Mesenchymal stem cell (in vitro differentiated cells and primary cell): ENCODE results near the gene G6PC1. TPM values are rescaled to one million over a fixed set of nuclear protein-coding genes. Genes with fewer than 3 reads are reported as not detected.
"Not testable (repeated sequence)": the region's sequence is repeated elsewhere in the genome, so short reads cannot be mapped to it uniquely, and the experiment has no call there.

Source experiments
- DNase-seq: peaks from one replicate; pipeline ENCODE4 v3.0.0-alpha.2; 2013
- H2AFZ ChIP-seq: one replicate; pipeline ENCODE4 v1.6.1; 2013; ENCODE audit warnings: low read depth, mild to moderate bottlenecking, control low read depth, inconsistent platforms, low read length, moderate library complexity
- H2AK5ac ChIP-seq: 2 replicates; pipeline ENCODE4 v1.6.1; 2013; ENCODE audit warnings: low read length, moderate library complexity, mild to moderate bottlenecking, inconsistent platforms; ENCODE audit not compliant: severe bottlenecking
- H2BK120ac ChIP-seq: one replicate; pipeline ENCODE4 v1.6.1; 2013; ENCODE audit warnings: low read depth, mild to moderate bottlenecking, inconsistent platforms, low read length, moderate library complexity
- H2BK12ac ChIP-seq, 2 experiments: one replicate each; pipeline ENCODE4 v1.6.1; 2013; ENCODE audit warnings: inconsistent platforms in 2 of 2, low read length in 2 of 2, mild to moderate bottlenecking in 2 of 2, moderate library complexity in 2 of 2, control low read depth in 1 of 2
- H2BK15ac ChIP-seq: one replicate; pipeline ENCODE4 v1.6.1; 2013; ENCODE audit warnings: mild to moderate bottlenecking, low read depth, inconsistent platforms; ENCODE audit not compliant: poor library complexity, severe bottlenecking
- H2BK5ac ChIP-seq: 2 replicates; pipeline ENCODE4 v1.6.1; 2013; ENCODE audit warnings: low read depth, mild to moderate bottlenecking, low read length, control low read depth, inconsistent platforms; ENCODE audit not compliant: poor library complexity, severe bottlenecking
- H3K14ac ChIP-seq, 2 experiments: one replicate each; pipeline ENCODE4 v1.6.1; 2013; ENCODE audit warnings: inconsistent platforms in 2 of 2, low read length in 2 of 2, control low read depth in 1 of 2, mild to moderate bottlenecking in 1 of 2, moderate library complexity in 1 of 2
- H3K18ac ChIP-seq, 2 experiments: one replicate each; pipeline ENCODE4 v1.6.1; 2013; ENCODE audit warnings: inconsistent platforms in 2 of 2, low read length in 2 of 2, control low read depth in 1 of 2, low read depth in 1 of 2, mild to moderate bottlenecking in 1 of 2
- H3K23ac ChIP-seq, 2 experiments: one replicate each; pipeline ENCODE4 v1.6.1; 2013; ENCODE audit warnings: inconsistent platforms in 2 of 2, low read length in 2 of 2, mild to moderate bottlenecking in 2 of 2, moderate library complexity in 2 of 2, control low read depth in 1 of 2
- H3K27ac ChIP-seq: 2 replicates; pipeline ENCODE4 v1.5.1; 2013; ENCODE audit warnings: mild to moderate bottlenecking, moderate library complexity, low read length, control low read depth, inconsistent platforms; ENCODE audit not compliant: poor library complexity, severe bottlenecking
- H3K27me3 ChIP-seq, 2 experiments: 2 replicates each; pipeline versions ENCODE4 v1.6.1 to v1.7.0; 2013; ENCODE audit warnings: low read length in 2 of 2, mild to moderate bottlenecking in 2 of 2, moderate library complexity in 2 of 2, control low read depth in 1 of 2, inconsistent platforms in 1 of 2; ENCODE audit not compliant: control insufficient read depth in 1 of 2, insufficient read depth in 1 of 2
- H3K36me3 ChIP-seq, 2 experiments: 2 replicates each; pipeline versions ENCODE4 v1.6.1 to v1.7.0; 2013; ENCODE audit warnings: low read length in 2 of 2, control low read depth in 1 of 2, inconsistent platforms in 1 of 2, low read depth in 1 of 2, mild to moderate bottlenecking in 1 of 2; ENCODE audit not compliant: insufficient read depth in 2 of 2, control insufficient read depth in 1 of 2
- H3K4ac ChIP-seq, 2 experiments: one replicate each; pipeline ENCODE4 v1.6.1; 2013; ENCODE audit warnings: inconsistent platforms in 2 of 2, low read length in 2 of 2, mild to moderate bottlenecking in 2 of 2, moderate library complexity in 2 of 2, control low read depth in 1 of 2, low read depth in 1 of 2
- H3K4me1 ChIP-seq: 2 replicates; pipeline ENCODE4 v1.6.1; 2013; ENCODE audit warnings: low read depth, low read length, control low read depth; ENCODE audit not compliant: control insufficient read depth, insufficient read depth
- H3K4me2 ChIP-seq: 2 replicates; pipeline ENCODE4 v1.6.1; 2013; ENCODE audit warnings: low read length, mild to moderate bottlenecking, inconsistent platforms; ENCODE audit not compliant: poor library complexity, severe bottlenecking
- H3K4me3 ChIP-seq, 2 experiments: 2 replicates each; pipeline versions ENCODE4 v1.5.1 to v1.7.0; 2013; ENCODE audit warnings: low read length in 2 of 2, mild to moderate bottlenecking in 2 of 2, control low read depth in 1 of 2, low read depth in 1 of 2; ENCODE audit not compliant: insufficient read depth in 1 of 2
- H3K79me1 ChIP-seq: replicated peaks from 2 replicates; pipeline ENCODE4 v1.6.1; 2013; ENCODE audit warnings: mild to moderate bottlenecking, control low read depth, low read length, inconsistent platforms; ENCODE audit not compliant: poor library complexity, severe bottlenecking
- H3K9ac ChIP-seq: 2 replicates; pipeline ENCODE4 v1.7.0; 2013; ENCODE audit warnings: mild to moderate bottlenecking, low read length, moderate library complexity
- H3K9me3 ChIP-seq: 2 replicates; pipeline ENCODE4 v1.7.0; 2013; ENCODE audit warnings: mild to moderate bottlenecking, low read length; ENCODE audit not compliant: control insufficient read depth
- H4K8ac ChIP-seq: one replicate; pipeline ENCODE4 v1.6.1; 2013; ENCODE audit warnings: inconsistent platforms, mild to moderate bottlenecking, low read length, moderate library complexity
- H4K91ac ChIP-seq: one replicate; pipeline ENCODE4 v1.6.1; 2013; ENCODE audit warnings: mild to moderate bottlenecking, low read length, inconsistent platforms
- WGBS: methylation state at CpG from one replicate; pipeline ENCODE4 v1.1.7; 2013; ENCODE audit warnings: mixed read lengths; 5-methylcytosine and 5-hydroxymethylcytosine counted together
- polyA plus RNA-seq, 2 experiments: library from polyadenylated mRNA; stranded (reverse); fragments of 200-250 nt; gene quantifications; one replicate each; pipeline ENCODE4 v1.2.3, GENCODE V29; 2013

G6PC1 gene
- not detected for polyA plus RNA-seq (2013, experiment 1 of 2)
- not detected for polyA plus RNA-seq (2013, experiment 2 of 2)

GRCh38 chr17:42900460-42901331 lies at the start of gene G6PC1:
Gene G6PC1 (plus strand): TSS chr17:42900799. CDS start chr17:42900877, 78 bp downstream.
- H2AK5ac ChIP-seq, result no peak within 1 kb of the TSS
- H3K36me3 ChIP-seq, result no peaks in the 10 kb centered on the region
- no peak within 1 kb of the TSS for H3K14ac ChIP-seq
- no peak within 1 kb of the TSS for H2BK5ac ChIP-seq
- H2BK12ac ChIP-seq, result no peak within 1 kb of the TSS
- no peak within 1 kb of the TSS for H3K4me3 ChIP-seq
- no peaks in the 10 kb centered on the region for H3K79me1 ChIP-seq
- H3K4ac ChIP-seq, result no peak within 1 kb of the TSS
- no peak within 1 kb of the TSS for H3K18ac ChIP-seq
- H3K27ac ChIP-seq, result no peak within 1 kb of the TSS
- H4K91ac ChIP-seq, result no peak within 1 kb of the TSS
- DNase-seq, result no peak
- H4K8ac ChIP-seq, result no peak within 1 kb of the TSS
- no peak within 1 kb of the TSS for H3K23ac ChIP-seq
- no peak within 1 kb of the TSS for H3K9ac ChIP-seq
- peaks cover 2% of the 10 kb centered on the region for H3K4me1 ChIP-seq
- no peak within 1 kb of the TSS for H2BK15ac ChIP-seq
- no peak within 1 kb of the TSS for H2AFZ ChIP-seq
- no peaks in the 10 kb centered on the region for H3K9me3 ChIP-seq
- peaks cover 17 to 38% of the 10 kb centered on the region in 2 experiments for H3K27me3 ChIP-seq
- 72% methylated on average over 9 of the region's 12 CpGs for WGBS
- no peak within 1 kb of the TSS for H3K4me2 ChIP-seq
- H2BK120ac ChIP-seq, result no peak within 1 kb of the TSS

GRCh38 chr17:42850954-42851353 lies 49.6 kb upstream of the G6PC1 start, which contains the start of gene AOC3:
Gene AOC3 (plus strand): TSS chr17:42851199. CDS start chr17:42851344, 145 bp downstream.
- DNase-seq, result no peak
- 71% methylated on average over 9 of the region's 9 CpGs for WGBS
- Histone ChIP-seq H2BK120ac (no peak within 1 kb of the TSS), H4K91ac (no peak within 1 kb of the TSS), H2BK5ac (no peak within 1 kb of the TSS), H3K9ac (no peak within 1 kb of the TSS), H2AK5ac (no peak within 1 kb of the TSS), H2AFZ (no peak within 1 kb of the TSS), H3K4me2 (no peak within 1 kb of the TSS), H2BK15ac (no peak within 1 kb of the TSS), H3K18ac (no peak within 1 kb of the TSS), H2BK12ac (no peak within 1 kb of the TSS), H3K4ac (no peak within 1 kb of the TSS), H3K4me3 (no peak within 1 kb of the TSS), H3K4me1 (peaks cover 11% of the 10 kb centered on the region), H3K23ac (peak within 1 kb of the TSS in 1 of 2 experiments; percentile 28), H4K8ac (no peak within 1 kb of the TSS), H3K27me3 (peaks cover 13 to 27% of the 10 kb centered on the region in 2 experiments), H3K14ac (no peak within 1 kb of the TSS), H3K36me3 (peaks cover 0 to 7% of the 10 kb centered on the region in 2 experiments), H3K9me3 (no peaks in the 10 kb centered on the region), H3K79me1 (no peaks in the 10 kb centered on the region), H3K27ac (no peak within 1 kb of the TSS)

DNA sequence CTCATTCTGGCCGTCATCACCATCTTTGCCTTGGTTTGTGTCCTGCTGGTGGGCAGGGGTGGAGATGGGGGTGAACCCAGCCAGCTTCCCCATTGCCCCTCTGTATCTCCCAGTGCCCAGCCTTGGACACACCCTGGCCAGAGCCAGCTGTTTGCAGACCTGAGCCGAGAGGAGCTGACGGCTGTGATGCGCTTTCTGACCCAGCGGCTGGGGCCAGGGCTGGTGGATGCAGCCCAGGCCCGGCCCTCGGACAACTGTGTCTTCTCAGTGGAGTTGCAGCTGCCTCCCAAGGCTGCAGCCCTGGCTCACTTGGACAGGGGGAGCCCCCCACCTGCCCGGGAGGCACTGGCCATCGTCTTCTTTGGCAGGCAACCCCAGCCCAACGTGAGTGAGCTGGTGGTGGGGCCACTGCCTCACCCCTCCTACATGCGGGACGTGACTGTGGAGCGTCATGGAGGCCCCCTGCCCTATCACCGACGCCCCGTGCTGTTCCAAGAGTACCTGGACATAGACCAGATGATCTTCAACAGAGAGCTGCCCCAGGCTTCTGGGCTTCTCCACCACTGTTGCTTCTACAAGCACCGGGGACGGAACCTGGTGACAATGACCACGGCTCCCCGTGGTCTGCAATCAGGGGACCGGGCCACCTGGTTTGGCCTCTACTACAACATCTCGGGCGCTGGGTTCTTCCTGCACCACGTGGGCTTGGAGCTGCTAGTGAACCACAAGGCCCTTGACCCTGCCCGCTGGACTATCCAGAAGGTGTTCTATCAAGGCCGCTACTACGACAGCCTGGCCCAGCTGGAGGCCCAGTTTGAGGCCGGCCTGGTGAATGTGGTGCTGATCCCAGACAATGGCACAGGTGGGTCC lies 49.0 kb upstream of the G6PC1 start:
- not testable (repeated sequence) for H3K79me1 ChIP-seq, H4K8ac ChIP-seq, H3K14ac ChIP-seq, H2AK5ac ChIP-seq, H2BK120ac ChIP-seq, H3K9me3 ChIP-seq, H3K23ac ChIP-seq, H3K4me2 ChIP-seq, H3K18ac ChIP-seq, H4K91ac ChIP-seq, H2BK5ac ChIP-seq, H2AFZ ChIP-seq, H3K9ac ChIP-seq, H3K27ac ChIP-seq, H2BK12ac ChIP-seq, DNase-seq, H3K36me3 ChIP-seq, H3K4ac ChIP-seq, H3K4me3 ChIP-seq, H2BK15ac ChIP-seq
- Histone ChIP-seq H3K4me1 (peaks cover 11% of the 10 kb centered on the region), H3K27me3 (peaks cover 13 to 27% of the 10 kb centered on the region in 2 experiments)
- WGBS, result 94% methylated on average over 12 of the region's 28 CpGs

DNA sequence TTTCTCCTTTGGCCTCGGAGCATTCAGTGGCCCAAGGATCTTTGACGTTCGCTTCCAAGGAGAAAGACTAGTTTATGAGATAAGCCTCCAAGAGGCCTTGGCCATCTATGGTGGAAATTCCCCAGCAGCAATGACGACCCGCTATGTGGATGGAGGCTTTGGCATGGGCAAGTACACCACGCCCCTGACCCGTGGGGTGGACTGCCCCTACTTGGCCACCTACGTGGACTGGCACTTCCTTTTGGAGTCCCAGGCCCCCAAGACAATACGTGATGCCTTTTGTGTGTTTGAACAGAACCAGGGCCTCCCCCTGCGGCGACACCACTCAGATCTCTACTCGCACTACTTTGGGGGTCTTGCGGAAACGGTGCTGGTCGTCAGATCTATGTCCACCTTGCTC lies 48.2 kb upstream of the G6PC1 start:
- H2AK5ac ChIP-seq, result no peak overlapping the region
- no peak overlapping the region for H2BK12ac ChIP-seq
- no peak overlapping the region for H3K18ac ChIP-seq
- H3K36me3 ChIP-seq, result no peaks in the 10 kb centered on the region
- no peak overlapping the region for H3K4ac ChIP-seq
- WGBS, result 90% methylated on average over 15 of the region's 15 CpGs
- H3K4me3 ChIP-seq, result no peak overlapping the region
- no peak overlapping the region for H3K23ac ChIP-seq
- no peak overlapping the region for H2BK5ac ChIP-seq
- H2AFZ ChIP-seq, result no peak overlapping the region
- no peak overlapping the region for H3K14ac ChIP-seq
- H4K8ac ChIP-seq, result no peak overlapping the region
- H2BK120ac ChIP-seq, result no peak overlapping the region
- no peak overlapping the region for H3K9ac ChIP-seq
- no peak for DNase-seq
- H3K27me3 ChIP-seq, result peaks cover 13 to 31% of the 10 kb centered on the region in 2 experiments
- no peaks in the 10 kb centered on the region for H3K9me3 ChIP-seq
- no peak overlapping the region for H3K27ac ChIP-seq
- peaks cover 11% of the 10 kb centered on the region for H3K4me1 ChIP-seq
- H3K4me2 ChIP-seq, result no peak overlapping the region
- no peaks in the 10 kb centered on the region for H3K79me1 ChIP-seq
- no peak overlapping the region for H4K91ac ChIP-seq
- no peak overlapping the region for H2BK15ac ChIP-seq
